Subcutaneous adipose tissue (tissue), 4 donors: ENCODE results near the gene TRIM69. TPM values are rescaled to one million over a fixed set of nuclear protein-coding genes. Genes with fewer than 3 reads are reported as not detected.

Experiments used
- total RNA-seq, 4 donors: library from RNA; depleted of rRNA; stranded (reverse); fragments of >200 nt; gene quantifications; one replicate each; pipeline ENCODE4 v1.1.0, GENCODE V29; 2016
- TF ChIP-seq, protein P1 (sequence below): fragments of 450-650 bp; IDR thresholded peaks from one replicate; pipeline ENCODE4 v1.5.1; 2016; ENCODE audit warnings: low read depth, mild to moderate bottlenecking, control low read depth, antibody characterized with exemption, moderate library complexity

Gene TRIM69
- total RNA-seq, 4 donors from 2014 or later = 14.2 to 17.3 (median 14.9) TPM

DNA sequence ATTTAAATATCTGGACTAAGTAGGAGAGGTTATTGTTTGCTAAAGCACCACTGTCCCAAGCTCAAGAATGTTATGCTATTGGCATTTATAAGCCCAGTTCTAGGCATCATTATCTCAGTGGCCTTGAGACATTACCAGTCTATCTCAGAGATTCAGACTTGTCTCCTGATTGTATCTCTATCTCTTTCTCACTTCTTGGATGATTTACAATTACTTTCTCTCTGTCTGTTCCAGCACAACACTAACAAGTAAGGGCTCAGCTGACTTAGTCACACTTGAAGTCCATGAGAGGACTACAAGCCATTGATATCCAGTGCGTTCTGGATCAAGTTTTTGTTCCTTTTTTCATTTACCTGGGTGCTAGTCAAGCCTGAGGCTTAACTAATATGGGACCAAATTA, 60.2 kb downstream of the TRIM69 start:
- TF ChIP-seq, protein P1, sequence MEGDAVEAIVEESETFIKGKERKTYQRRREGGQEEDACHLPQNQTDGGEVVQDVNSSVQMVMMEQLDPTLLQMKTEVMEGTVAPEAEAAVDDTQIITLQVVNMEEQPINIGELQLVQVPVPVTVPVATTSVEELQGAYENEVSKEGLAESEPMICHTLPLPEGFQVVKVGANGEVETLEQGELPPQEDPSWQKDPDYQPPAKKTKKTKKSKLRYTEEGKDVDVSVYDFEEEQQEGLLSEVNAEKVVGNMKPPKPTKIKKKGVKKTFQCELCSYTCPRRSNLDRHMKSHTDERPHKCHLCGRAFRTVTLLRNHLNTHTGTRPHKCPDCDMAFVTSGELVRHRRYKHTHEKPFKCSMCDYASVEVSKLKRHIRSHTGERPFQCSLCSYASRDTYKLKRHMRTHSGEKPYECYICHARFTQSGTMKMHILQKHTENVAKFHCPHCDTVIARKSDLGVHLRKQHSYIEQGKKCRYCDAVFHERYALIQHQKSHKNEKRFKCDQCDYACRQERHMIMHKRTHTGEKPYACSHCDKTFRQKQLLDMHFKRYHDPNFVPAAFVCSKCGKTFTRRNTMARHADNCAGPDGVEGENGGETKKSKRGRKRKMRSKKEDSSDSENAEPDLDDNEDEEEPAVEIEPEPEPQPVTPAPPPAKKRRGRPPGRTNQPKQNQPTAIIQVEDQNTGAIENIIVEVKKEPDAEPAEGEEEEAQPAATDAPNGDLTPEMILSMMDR = no peak

DNA sequence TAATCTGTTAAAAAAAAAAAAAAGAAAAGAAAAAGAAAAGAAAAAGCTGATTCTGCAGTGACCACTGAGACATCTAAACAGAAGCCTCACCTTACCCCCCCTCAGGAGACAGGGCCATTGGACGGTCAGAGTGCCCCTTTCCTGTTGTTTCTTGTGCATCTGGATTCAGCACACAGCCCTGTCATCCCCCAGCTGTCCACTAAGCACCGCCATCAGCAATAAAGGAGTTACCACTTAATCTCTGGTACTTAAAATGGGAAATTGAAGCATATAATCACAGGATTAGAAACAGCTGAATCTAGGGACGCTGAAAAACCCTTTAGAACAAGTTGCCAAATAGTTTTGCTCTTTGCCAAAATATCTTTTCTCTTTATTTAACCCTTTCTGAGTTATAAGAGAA, 62.5 kb downstream of the TRIM69 start:
- TF ChIP-seq, protein P1 = no peak

DNA sequence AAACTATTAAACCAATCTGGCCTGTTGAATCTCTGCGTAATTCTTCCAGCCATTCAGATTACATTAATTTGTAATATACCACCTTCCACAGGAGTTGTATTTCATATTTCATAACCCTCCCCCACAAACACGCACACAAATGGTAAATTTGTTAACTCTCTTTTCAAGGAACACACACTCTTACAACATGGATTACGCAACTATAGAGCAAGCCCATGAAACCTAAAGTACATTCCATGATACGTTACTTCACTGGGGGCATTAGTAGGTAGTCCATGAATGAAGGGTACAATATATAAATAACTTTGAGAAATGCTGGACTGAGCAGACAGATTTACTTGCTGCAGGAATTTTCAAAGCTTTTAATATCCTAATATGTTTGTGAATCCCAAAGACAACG, 65.0 kb downstream of the TRIM69 start:
- TF ChIP-seq, protein P1 = no peak

DNA sequence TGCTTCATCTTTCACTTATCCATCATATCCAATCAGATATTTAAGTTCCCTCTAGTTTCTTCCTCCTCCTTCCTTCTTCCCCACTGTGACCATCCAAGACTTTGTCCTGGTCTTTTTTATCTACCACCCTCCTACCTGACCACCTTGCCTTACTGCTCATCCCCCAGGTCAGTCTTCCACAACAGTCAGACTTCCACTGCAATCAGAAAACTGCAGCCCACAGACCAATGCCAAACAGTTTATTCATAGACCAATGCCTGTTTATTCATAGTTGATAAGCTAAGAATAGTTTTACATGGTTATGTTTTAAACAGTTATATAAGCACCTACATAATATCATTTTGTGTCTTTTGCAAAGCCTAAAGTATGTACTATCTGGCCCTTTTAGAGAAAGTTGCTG, 65.5 kb downstream of the TRIM69 start:
- TF ChIP-seq, protein P1 = no peak

DNA sequence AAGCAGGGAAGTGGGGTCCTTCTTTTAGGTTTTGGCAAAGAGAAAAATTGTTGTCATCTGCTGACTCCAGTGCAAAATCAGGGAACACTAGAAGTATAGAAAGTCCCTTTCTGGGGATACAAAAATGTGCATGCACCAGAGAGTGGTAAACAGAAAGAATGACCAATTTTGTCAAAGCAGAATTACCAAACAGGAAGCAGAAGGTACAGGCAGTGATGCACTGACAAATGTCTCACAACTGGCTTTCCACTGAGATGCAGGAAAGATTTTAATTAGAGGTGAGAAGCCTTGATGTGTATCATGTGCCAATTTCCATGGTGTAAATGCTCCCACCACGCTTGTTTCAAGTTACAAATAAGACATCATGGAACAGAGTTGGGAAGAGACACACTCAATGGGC, 66.0 kb downstream of the TRIM69 start:
- TF ChIP-seq, protein P1 = no peak

DNA sequence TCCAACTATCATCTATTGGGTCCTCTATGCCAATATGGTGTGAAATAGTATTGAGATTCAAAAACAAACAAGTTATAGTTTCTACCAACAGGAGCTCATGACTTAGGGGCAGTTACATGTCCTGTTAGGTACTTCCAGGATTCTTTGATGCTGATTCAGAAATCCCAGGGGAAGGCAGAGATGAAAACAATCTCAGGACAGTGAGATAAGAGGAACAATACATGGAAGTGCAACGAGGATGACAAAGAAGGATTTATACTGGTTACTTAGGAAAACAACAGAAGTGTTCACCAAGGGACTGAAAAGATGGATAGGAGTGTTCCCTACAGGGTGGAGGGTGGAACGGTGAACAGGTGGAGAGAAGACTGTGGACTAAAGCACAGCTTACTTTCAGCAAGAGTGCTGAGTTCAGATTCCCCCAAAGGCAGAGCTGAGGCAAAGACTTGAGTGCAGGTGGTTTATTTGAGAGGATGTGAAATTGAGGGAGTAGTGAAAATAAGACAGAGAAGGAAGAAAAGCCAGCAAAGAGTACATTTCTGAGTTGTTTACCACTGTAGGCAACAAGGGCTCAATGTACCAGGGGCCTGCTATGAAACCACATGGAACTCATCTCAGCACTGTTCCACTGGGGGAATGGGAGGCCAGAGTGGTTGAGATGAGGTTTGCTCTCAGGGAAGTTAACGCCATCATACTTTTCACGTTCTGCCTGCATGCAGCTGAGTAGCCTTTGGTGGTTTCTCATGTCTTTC, 68.1 kb downstream of the TRIM69 start:
- TF ChIP-seq, protein P1 = no peak

DNA sequence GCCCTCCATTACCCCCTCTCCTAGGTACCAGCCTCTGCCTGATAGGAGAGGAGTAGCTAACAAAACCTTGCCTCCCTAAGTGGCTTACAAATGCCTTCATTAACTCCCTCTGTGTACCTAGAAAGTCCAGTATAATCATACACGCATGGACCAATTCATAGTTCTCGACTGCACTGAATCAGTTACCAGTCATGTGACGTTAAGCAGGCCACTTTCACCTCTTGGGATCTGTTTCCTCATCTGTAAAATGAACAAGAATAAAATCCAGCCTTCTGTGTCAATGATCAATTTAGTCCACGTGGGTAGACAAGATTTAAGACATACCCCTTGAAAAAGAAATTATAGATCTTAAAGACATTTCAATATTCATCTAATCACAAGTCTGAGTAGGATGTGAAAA, 72.2 kb downstream of the TRIM69 start:
- TF ChIP-seq, protein P1 = no peak
